ENCODE measurements around the gene RAB31.

DNA sequence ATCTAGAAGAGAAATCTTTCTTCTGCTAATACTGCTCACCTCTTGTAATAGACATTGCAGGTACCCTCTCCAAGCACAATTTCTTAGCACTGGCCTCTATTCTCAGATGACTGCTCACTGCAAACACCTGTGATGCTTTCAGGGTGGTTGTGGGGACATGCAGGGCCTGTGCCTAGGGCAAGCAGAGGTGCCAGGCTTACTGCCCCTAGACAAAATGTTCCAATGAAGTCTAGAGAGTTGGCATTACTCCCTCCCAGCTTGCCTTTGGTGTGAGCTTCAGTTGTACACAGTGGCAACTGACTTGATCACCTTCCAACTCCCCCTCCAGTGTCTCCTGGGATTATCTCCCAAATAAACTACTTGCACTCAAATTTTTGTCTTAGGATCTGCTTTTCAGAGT, 164.7 kb downstream of the RAB31 start:
- TF ChIP-seq, protein P1, sequence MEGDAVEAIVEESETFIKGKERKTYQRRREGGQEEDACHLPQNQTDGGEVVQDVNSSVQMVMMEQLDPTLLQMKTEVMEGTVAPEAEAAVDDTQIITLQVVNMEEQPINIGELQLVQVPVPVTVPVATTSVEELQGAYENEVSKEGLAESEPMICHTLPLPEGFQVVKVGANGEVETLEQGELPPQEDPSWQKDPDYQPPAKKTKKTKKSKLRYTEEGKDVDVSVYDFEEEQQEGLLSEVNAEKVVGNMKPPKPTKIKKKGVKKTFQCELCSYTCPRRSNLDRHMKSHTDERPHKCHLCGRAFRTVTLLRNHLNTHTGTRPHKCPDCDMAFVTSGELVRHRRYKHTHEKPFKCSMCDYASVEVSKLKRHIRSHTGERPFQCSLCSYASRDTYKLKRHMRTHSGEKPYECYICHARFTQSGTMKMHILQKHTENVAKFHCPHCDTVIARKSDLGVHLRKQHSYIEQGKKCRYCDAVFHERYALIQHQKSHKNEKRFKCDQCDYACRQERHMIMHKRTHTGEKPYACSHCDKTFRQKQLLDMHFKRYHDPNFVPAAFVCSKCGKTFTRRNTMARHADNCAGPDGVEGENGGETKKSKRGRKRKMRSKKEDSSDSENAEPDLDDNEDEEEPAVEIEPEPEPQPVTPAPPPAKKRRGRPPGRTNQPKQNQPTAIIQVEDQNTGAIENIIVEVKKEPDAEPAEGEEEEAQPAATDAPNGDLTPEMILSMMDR (IDR thresholded peaks at IDR 0.05 in 4 of 5, conservative IDR thresholded peaks at IDR 0.05 in 1 of 5) = no peak
- no peak for TF ChIP-seq POLR2A (IDR thresholded peaks at IDR 0.05)

Data from gastrocnemius medialis (tissue), 4 donors.